ENCODE data around the gene MRPL20. TPM values are rescaled to one million over a fixed set of nuclear protein-coding genes. Genes with fewer than 3 reads are reported as not detected.
"Not testable (repeated sequence)": the region's sequence is repeated elsewhere in the genome, so short reads cannot be mapped to it uniquely, and the experiment has no call there.

MRPL20 gene
- total and polyA plus RNA-seq, 2 donors from 2014 or later: 103 to 221 TPM

DNA sequence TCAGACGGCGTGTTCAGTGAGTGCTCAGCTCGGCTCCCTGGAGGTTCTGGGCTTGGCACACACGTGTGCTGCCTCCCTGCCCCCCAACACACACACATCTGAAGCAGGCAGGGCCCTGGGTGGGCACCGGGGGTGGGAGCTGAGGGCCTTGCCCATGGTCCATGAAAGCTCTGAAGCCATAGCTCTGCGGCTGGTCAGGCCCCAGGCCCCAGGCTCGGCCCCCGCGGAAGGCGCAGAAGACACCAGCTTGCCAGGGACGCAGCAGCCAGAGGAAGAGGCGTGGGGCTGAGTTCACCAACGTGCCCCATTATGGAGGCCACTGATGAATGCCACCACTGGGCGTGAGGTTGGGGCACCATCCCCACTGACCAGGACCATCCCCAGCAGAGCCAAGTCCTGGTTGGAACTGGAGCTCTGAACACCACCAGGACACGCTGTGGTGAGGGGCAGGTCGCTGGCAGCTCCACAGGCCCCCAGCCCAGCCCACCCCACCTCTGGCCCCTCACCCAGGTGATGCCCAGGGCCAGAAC is 36.3 kb downstream of the MRPL20 start:
- Histone ChIP-seq H3K4me3 (ENCODE audit: low read length in 3 of 3) (no peak overlapping the region), H3K4me1 (ENCODE audit: control insufficient read depth in 2 of 3, insufficient read depth in 2 of 3, low read depth in 1 of 3, low read length in 3 of 3) (peaks cover 0 to 19% (median 0%) of the 10 kb centered on the region in 3 donors), H3K27ac (ENCODE audit: low read depth in 2 of 2, low read length in 2 of 2) (no peak overlapping the region), H3K36me3 (ENCODE audit: control insufficient read depth in 2 of 3, insufficient read depth in 3 of 3, low read length in 3 of 3) (no peaks in the 10 kb centered on the region), H3K27me3 (ENCODE audit: control insufficient read depth, insufficient read depth, low read length) (no peaks in the 10 kb centered on the region), H3K9me3 (ENCODE audit: control insufficient read depth in 2 of 3, insufficient read depth in 1 of 3, low read length in 3 of 3) (peaks cover 0 to 2% (median 0%) of the 10 kb centered on the region in 3 donors), H3K9ac (ENCODE audit: low read length in 3 of 3) (no peak overlapping the region)
- TF ChIP-seq, protein P1, sequence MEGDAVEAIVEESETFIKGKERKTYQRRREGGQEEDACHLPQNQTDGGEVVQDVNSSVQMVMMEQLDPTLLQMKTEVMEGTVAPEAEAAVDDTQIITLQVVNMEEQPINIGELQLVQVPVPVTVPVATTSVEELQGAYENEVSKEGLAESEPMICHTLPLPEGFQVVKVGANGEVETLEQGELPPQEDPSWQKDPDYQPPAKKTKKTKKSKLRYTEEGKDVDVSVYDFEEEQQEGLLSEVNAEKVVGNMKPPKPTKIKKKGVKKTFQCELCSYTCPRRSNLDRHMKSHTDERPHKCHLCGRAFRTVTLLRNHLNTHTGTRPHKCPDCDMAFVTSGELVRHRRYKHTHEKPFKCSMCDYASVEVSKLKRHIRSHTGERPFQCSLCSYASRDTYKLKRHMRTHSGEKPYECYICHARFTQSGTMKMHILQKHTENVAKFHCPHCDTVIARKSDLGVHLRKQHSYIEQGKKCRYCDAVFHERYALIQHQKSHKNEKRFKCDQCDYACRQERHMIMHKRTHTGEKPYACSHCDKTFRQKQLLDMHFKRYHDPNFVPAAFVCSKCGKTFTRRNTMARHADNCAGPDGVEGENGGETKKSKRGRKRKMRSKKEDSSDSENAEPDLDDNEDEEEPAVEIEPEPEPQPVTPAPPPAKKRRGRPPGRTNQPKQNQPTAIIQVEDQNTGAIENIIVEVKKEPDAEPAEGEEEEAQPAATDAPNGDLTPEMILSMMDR (IDR thresholded peaks at IDR 0.05; ENCODE audit: borderline replicate concordance, extremely low read depth, insufficient read depth): no peak
- FAIRE-seq (no peak), DNase-seq (peak in 2 of 5 donors; percentile 49 to 69)
- intact Hi-C loops (cut with DNase I): no loop called here

DNA sequence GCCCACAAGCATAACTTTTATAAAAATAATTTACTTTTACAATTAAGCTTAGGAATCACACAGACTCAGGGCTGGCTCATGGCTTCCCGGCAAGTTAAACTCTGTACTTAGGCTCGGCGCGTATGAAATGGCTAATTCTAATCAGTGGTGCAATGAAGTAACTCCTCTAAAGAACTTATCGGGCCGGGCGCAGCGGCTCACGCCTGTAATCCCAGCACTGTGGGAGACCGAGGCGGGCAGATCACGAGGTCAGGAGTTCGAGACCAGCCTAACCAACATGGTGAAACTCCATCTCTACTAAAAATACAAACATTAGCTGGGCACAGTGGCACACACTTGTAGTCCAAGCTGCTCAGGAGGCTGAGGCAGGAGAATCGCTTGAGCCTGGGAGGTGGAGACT is 37.0 kb downstream of the MRPL20 start:
- H3K4me3 ChIP-seq (ENCODE audit: low read length in 3 of 3); H3K9ac ChIP-seq (ENCODE audit: low read length in 3 of 3); intact Hi-C loops (cut with DNase I); H3K27me3 ChIP-seq (ENCODE audit: control insufficient read depth, insufficient read depth, low read length); FAIRE-seq; H3K9me3 ChIP-seq (ENCODE audit: control insufficient read depth in 2 of 3, insufficient read depth in 1 of 3, low read length in 3 of 3); H3K36me3 ChIP-seq (ENCODE audit: control insufficient read depth in 2 of 3, insufficient read depth in 3 of 3, low read length in 3 of 3); H3K27ac ChIP-seq (ENCODE audit: low read depth in 2 of 2, low read length in 2 of 2): not testable (repeated sequence)
- peaks cover 0 to 19% (median 0%) of the 10 kb centered on the region in 3 donors for H3K4me1 ChIP-seq (ENCODE audit: control insufficient read depth in 2 of 3, insufficient read depth in 2 of 3, low read depth in 1 of 3, low read length in 3 of 3)
- DNase-seq: peak in 1 of 5 donors; percentile 43

DNA sequence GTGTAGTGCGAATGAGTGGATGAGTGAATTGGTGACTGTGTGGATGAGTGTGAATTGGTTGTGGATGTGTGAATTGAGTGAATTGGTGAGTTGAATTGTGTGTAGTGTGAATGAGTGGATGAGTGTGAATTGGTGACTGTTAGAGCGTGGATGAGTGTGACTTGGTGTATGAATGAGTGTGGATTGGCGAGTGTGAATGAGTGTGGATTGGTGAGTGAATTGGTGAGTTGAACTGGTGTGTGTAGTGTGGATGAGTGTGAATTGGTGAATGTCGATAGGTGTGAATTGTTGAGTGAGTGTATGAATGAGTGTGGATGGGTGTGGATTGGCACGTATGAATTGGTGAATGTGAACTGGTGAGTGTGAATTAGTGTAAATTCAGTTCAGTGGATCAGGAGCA is 39.8 kb downstream of the MRPL20 start:
- DNase-seq (no peak), FAIRE-seq (no peak)
- Histone ChIP-seq H3K27me3 (ENCODE audit: control insufficient read depth, insufficient read depth, low read length) (no peaks in the 10 kb centered on the region), H3K27ac (ENCODE audit: low read depth in 2 of 2, low read length in 2 of 2) (no peak overlapping the region), H3K4me1 (ENCODE audit: control insufficient read depth in 2 of 3, insufficient read depth in 2 of 3, low read depth in 1 of 3, low read length in 3 of 3) (peaks cover 0 to 5% (median 0%) of the 10 kb centered on the region in 3 donors), H3K9ac (ENCODE audit: low read length in 3 of 3) (no peak overlapping the region), H3K36me3 (ENCODE audit: control insufficient read depth in 2 of 3, insufficient read depth in 3 of 3, low read length in 3 of 3) (no peaks in the 10 kb centered on the region), H3K9me3 (ENCODE audit: control insufficient read depth in 2 of 3, insufficient read depth in 1 of 3, low read length in 3 of 3) (peaks cover 0 to 2% (median 0%) of the 10 kb centered on the region in 3 donors), H3K4me3 (ENCODE audit: low read length in 3 of 3) (peak overlapping the region in 1 of 3 donors; percentile 7)
- TF ChIP-seq, protein P1 (IDR thresholded peaks at IDR 0.05; ENCODE audit: borderline replicate concordance, extremely low read depth, insufficient read depth): no peak
- intact Hi-C loops (cut with DNase I): no loop called here

DNA sequence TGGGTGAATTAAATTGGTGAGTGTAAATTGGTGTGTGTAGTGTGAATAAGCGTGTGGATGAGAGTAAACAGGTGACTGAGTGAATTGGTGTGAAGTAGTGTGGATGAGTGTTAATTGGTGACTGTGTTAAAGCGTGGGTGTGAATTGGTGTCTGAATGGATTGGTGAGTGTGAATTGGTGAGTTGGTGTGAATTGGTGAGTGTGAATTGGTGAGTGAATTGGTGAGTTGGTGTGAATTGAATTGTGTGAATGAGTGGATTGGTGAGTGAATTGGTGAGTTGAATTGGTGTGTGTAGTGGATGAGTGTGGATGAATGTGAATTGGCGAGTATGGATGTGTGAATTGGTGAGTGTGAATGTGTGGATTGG is 40.4 kb downstream of the MRPL20 start:
- H3K27ac ChIP-seq (ENCODE audit: low read depth in 2 of 2, low read length in 2 of 2): no peak overlapping the region
- intact Hi-C loops (cut with DNase I): no loop called here
- H3K4me1 ChIP-seq (ENCODE audit: control insufficient read depth in 2 of 3, insufficient read depth in 2 of 3, low read depth in 1 of 3, low read length in 3 of 3): peaks cover 0 to 2% (median 2%) of the 10 kb centered on the region in 3 donors
- no peak overlapping the region for H3K9ac ChIP-seq (ENCODE audit: low read length in 3 of 3)
- TF ChIP-seq, protein P1 (IDR thresholded peaks at IDR 0.05; ENCODE audit: borderline replicate concordance, extremely low read depth, insufficient read depth): no peak
- no peak overlapping the region for H3K4me3 ChIP-seq (ENCODE audit: low read length in 3 of 3)
- H3K27me3 ChIP-seq (ENCODE audit: control insufficient read depth, insufficient read depth, low read length): no peaks in the 10 kb centered on the region
- H3K36me3 ChIP-seq (ENCODE audit: control insufficient read depth in 2 of 3, insufficient read depth in 3 of 3, low read length in 3 of 3): no peaks in the 10 kb centered on the region
- DNase-seq (no peak), FAIRE-seq (no peak)
- H3K9me3 ChIP-seq (ENCODE audit: control insufficient read depth in 2 of 3, insufficient read depth in 1 of 3, low read length in 3 of 3): peaks cover 0 to 2% (median 0%) of the 10 kb centered on the region in 3 donors

Measured in kidney (tissue), 14 donors.